ENCODE results near the gene FOXP1. TPM values are rescaled to one million over a fixed set of nuclear protein-coding genes. Genes with fewer than 3 reads are reported as not detected.

FOXP1 gene
- total and polyA plus RNA-seq, 3 donors from 2014 or later = 37.8 to 105 (median 75.9) TPM

DNA sequence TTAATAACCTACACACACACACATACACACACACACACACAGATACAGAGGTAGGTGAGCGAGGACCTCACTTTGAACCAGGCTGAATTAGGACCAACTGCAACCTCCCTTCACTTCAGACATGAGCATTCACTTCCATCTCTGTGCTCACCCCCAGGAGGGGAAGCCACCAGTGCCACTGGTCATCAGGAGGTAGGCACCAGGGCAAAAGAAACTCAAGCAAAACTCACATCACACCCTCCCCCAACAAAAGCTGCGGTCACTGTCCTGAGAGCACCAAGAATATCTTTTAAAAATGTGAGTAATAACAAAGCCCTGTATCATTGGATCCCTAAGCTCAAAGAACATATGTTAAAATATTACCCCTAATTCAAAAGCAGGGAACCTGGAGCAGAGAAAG is 8.1 kb downstream of the FOXP1 start:
- H3K27ac ChIP-seq = no peak overlapping the region
- H3K4me1 ChIP-seq = no peaks in the 10 kb centered on the region

DNA sequence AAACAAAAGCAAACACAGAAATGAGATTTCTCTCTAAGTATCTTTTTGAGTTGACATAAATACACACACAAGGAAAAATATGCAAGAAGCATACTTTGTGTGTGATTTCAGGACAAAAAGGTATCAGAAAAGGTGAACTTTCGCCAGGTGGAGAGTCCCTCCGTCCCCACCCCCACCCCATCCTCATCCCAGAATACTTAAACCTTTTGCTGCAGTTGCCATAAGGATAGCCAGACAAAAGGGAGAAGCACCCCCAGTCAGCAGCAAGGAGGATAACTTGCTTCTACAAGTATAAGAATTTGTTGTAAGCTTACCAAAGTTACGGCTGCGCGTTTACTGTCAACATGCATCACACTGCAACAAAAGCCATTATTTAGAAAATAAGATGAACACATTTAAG is 10.3 kb downstream of the FOXP1 start:
- 90 to 93% methylated on average over 5 of the region's 5 CpGs for WGBS, 2 donors

More for the DNA sequence above, 8.1 kb downstream of the FOXP1 start:
- H3K9me3 ChIP-seq = no peaks in the 10 kb centered on the region
- H3K27me3 ChIP-seq = no peaks in the 10 kb centered on the region
- no peak for DNase-seq
- no peak for TF ChIP-seq POLR2A (IDR thresholded peaks at IDR 0.05)
- TF ChIP-seq, protein P1, sequence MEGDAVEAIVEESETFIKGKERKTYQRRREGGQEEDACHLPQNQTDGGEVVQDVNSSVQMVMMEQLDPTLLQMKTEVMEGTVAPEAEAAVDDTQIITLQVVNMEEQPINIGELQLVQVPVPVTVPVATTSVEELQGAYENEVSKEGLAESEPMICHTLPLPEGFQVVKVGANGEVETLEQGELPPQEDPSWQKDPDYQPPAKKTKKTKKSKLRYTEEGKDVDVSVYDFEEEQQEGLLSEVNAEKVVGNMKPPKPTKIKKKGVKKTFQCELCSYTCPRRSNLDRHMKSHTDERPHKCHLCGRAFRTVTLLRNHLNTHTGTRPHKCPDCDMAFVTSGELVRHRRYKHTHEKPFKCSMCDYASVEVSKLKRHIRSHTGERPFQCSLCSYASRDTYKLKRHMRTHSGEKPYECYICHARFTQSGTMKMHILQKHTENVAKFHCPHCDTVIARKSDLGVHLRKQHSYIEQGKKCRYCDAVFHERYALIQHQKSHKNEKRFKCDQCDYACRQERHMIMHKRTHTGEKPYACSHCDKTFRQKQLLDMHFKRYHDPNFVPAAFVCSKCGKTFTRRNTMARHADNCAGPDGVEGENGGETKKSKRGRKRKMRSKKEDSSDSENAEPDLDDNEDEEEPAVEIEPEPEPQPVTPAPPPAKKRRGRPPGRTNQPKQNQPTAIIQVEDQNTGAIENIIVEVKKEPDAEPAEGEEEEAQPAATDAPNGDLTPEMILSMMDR (IDR thresholded peaks at IDR 0.05) = no peak
- 92 to 93% methylated on average over 2 of the region's 2 CpGs for WGBS, 2 donors
- H3K4me3 ChIP-seq = no peak overlapping the region
- intact Hi-C loops (cut with DNase I; ENCODE audit: low total_unique reads) = no loop called here
- no peaks in the 10 kb centered on the region for H3K36me3 ChIP-seq (ENCODE audit: low read depth, missing control alignments)

DNA sequence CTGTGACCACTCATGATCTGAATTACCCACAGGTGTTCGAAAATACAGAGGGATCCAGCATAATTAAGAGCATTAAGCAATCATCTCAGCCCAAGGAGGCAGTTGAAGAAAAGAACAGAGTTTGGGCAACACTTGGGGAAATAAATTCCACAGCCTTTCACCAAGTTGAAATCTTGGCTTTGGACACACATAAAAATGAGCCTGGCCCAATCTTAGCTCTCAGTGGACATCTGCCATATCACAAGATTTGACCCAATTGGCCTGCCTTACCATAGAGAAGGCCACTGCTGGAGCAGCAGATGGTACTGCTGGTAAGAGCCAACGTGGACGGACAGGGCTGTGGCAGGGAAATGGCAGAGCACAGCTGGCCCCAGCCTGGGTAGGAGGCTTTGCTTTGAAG is 13.0 kb downstream of the FOXP1 start:
- no peak for DNase-seq
- H3K27me3 ChIP-seq = no peaks in the 10 kb centered on the region
- H3K4me3 ChIP-seq = no peak overlapping the region
- H3K9me3 ChIP-seq = no peaks in the 10 kb centered on the region
- TF ChIP-seq POLR2A (IDR thresholded peaks at IDR 0.05) = no peak
- TF ChIP-seq, protein P1 (IDR thresholded peaks at IDR 0.05) = no peak
- H3K27ac ChIP-seq = no peak overlapping the region
- no peaks in the 10 kb centered on the region for H3K36me3 ChIP-seq (ENCODE audit: low read depth, missing control alignments)
- intact Hi-C loops (cut with DNase I; ENCODE audit: low total_unique reads) = no loop called here
- no peaks in the 10 kb centered on the region for H3K4me1 ChIP-seq
- WGBS, 2 donors = 92 to 98% methylated on average over 3 of the region's 3 CpGs

More for the DNA sequence above, 10.3 kb downstream of the FOXP1 start:
- no peaks in the 10 kb centered on the region for H3K27me3 ChIP-seq
- TF ChIP-seq, protein P1 (IDR thresholded peaks at IDR 0.05) = no peak
- no peak for TF ChIP-seq POLR2A (IDR thresholded peaks at IDR 0.05)
- no peaks in the 10 kb centered on the region for H3K4me1 ChIP-seq
- H3K9me3 ChIP-seq = no peaks in the 10 kb centered on the region
- no peak overlapping the region for H3K4me3 ChIP-seq
- H3K36me3 ChIP-seq (ENCODE audit: low read depth, missing control alignments) = no peaks in the 10 kb centered on the region
- H3K27ac ChIP-seq = no peak overlapping the region
- DNase-seq = no peak
- intact Hi-C loops (cut with DNase I; ENCODE audit: low total_unique reads) = no loop called here

DNA sequence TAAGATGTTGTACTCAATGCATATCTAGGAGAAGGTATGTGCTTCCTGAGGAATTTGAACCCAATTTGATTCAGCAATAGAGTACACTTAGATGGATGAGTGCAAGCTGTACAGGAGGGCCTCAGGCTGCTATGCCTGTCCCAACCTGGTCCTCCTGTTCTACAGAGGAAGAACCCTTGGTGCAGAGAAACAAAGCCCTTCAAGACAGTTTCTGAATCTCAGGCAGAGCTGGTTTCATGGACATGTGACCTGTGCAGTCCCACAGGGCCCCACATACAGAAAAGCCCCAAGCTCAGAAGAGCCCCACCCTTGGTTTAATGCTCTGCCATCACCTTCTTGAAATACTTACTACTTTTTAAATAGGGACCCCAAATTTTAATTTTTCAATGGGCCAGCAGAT is 15.3 kb downstream of the FOXP1 start:
- Histone ChIP-seq H3K9me3 (no peaks in the 10 kb centered on the region), H3K4me3 (no peak overlapping the region), H3K4me1 (no peaks in the 10 kb centered on the region), H3K27ac (no peak overlapping the region), H3K36me3 (ENCODE audit: low read depth, missing control alignments) (no peaks in the 10 kb centered on the region), H3K27me3 (no peaks in the 10 kb centered on the region)
- TF ChIP-seq POLR2A (IDR thresholded peaks at IDR 0.05) = no peak
- TF ChIP-seq, protein P1 (IDR thresholded peaks at IDR 0.05) = no peak
- no peak for DNase-seq
- intact Hi-C loops (cut with DNase I; ENCODE audit: low total_unique reads) = no loop called here

DNA sequence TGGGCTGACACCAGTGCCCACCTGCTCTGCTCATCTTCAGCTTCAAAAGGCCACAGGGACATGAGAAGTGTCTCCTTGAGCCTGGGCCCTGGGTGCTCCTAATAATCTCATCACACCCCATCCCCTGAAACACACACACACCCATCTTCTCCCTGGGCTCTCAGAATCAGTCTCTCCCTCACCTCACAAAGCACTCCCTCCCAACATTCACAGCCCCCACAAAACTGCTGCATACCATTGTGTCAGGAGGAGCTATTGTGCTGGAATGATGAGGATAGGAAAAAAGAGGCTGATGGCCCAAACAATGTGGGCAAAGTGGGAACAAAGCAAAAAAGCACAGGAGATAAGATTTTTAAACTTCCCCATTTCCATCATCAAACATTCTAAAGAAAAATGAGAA is 16.8 kb downstream of the FOXP1 start:
- DNase-seq = no peak
- TF ChIP-seq POLR2A (IDR thresholded peaks at IDR 0.05) = no peak
- TF ChIP-seq, protein P1 (IDR thresholded peaks at IDR 0.05) = no peak
- Histone ChIP-seq H3K9me3 (no peaks in the 10 kb centered on the region), H3K4me1 (no peaks in the 10 kb centered on the region), H3K36me3 (ENCODE audit: low read depth, missing control alignments) (no peaks in the 10 kb centered on the region), H3K27ac (no peak overlapping the region), H3K27me3 (no peaks in the 10 kb centered on the region), H3K4me3 (no peak overlapping the region)
- intact Hi-C loops (cut with DNase I; ENCODE audit: low total_unique reads) = no loop called here
